Chondrocyte (in vitro differentiated cells): ENCODE data around the gene SAG. TPM values are rescaled to one million over a fixed set of nuclear protein-coding genes. Genes with fewer than 3 reads are reported as not detected.

Source experiments
- DNase-seq: peaks from one replicate; pipeline ENCODE4 v3.0.0; 2021; ENCODE audit warnings: mixed read lengths, low spot score
- H3K27ac Mint-ChIP-seq: one replicate; pipeline ENCODE4 v1.8.0; 2021; ENCODE audit warnings: mild to moderate bottlenecking, moderate library complexity, mixed read lengths; ENCODE audit not compliant: unreplicated experiment
- H3K27me3 Mint-ChIP-seq: 2 replicates; pipeline ENCODE4 v1.8.0; 2021; ENCODE audit warnings: low read depth, mixed read lengths
- H3K36me3 Mint-ChIP-seq: 2 replicates; pipeline ENCODE4 v1.8.0; 2021; ENCODE audit warnings: low read depth, mixed read lengths
- H3K4me1 Mint-ChIP-seq: 2 replicates; pipeline ENCODE4 v1.8.0; 2021; ENCODE audit warnings: low read depth, mild to moderate bottlenecking, mixed read lengths
- H3K4me3 Mint-ChIP-seq: one replicate; pipeline ENCODE4 v1.8.0; 2021; ENCODE audit warnings: mild to moderate bottlenecking, moderate library complexity, mixed read lengths; ENCODE audit not compliant: unreplicated experiment
- H3K9me3 Mint-ChIP-seq: 2 replicates; pipeline ENCODE4 v1.8.0; 2021; ENCODE audit warnings: low read depth, mixed read lengths
- CTCF ChIP-seq: fragments of 200-600 bp; sonication (generic); IDR thresholded peaks from 2 replicates; pipeline ENCODE4 v1.5.0; 2021; ENCODE audit warnings: antibody characterized with exemption, mild to moderate bottlenecking, moderate library complexity
- total RNA-seq: library from RNA; stranded (reverse); gene quantifications from 3 replicates; pipeline ENCODE4 v1.2.1, GENCODE V29; 2021

The SAG gene
- total RNA-seq, 1 donor from 2014 or later: not detected

- H3K4me3 Mint-ChIP-seq: peak overlapping the region; percentile 81
- DNase-seq: no peak
- TF ChIP-seq CTCF: no peak
- H3K4me1 Mint-ChIP-seq: peaks cover 73% of the 10 kb centered on the region
- H3K27ac Mint-ChIP-seq: no peak overlapping the region
- H3K9me3 Mint-ChIP-seq: no peaks in the 10 kb centered on the region
- H3K27me3 Mint-ChIP-seq: no peaks in the 10 kb centered on the region
- no peaks in the 10 kb centered on the region for H3K36me3 Mint-ChIP-seq
These were observed 45.6 kb downstream of the SAG start for GRCh38 chr2:233353101-233353768.

GRCh38 chr2:233353769-233354499 is 46.3 kb downstream of the SAG start, which contains the start of gene DGKD:
DGKD (plus strand) TSS chr2:233354494; CDS start chr2:233354519, 25 bp downstream.
- Mint-ChIP-seq H3K27me3 (no peaks in the 10 kb centered on the region), H3K9me3 (no peaks in the 10 kb centered on the region), H3K4me1 (peaks cover 80% of the 10 kb centered on the region), H3K4me3 (peak within 1 kb of the TSS; percentile 81), H3K36me3 (no peaks in the 10 kb centered on the region), H3K27ac (peak within 1 kb of the TSS; percentile 83)
- no peak for DNase-seq
- peak; percentile 63 for TF ChIP-seq CTCF

- no peaks in the 10 kb centered on the region for H3K9me3 Mint-ChIP-seq
- peak overlapping the region; percentile 39 for H3K4me3 Mint-ChIP-seq
- H3K27ac Mint-ChIP-seq: no peak overlapping the region
- no peaks in the 10 kb centered on the region for H3K27me3 Mint-ChIP-seq
- no peak for DNase-seq
- no peaks in the 10 kb centered on the region for H3K36me3 Mint-ChIP-seq
- peak; percentile 23 for TF ChIP-seq CTCF
- H3K4me1 Mint-ChIP-seq: peaks cover 80% of the 10 kb centered on the region
These were observed 46.9 kb downstream of the SAG start for GRCh38 chr2:233354500-233354924.

DNA sequence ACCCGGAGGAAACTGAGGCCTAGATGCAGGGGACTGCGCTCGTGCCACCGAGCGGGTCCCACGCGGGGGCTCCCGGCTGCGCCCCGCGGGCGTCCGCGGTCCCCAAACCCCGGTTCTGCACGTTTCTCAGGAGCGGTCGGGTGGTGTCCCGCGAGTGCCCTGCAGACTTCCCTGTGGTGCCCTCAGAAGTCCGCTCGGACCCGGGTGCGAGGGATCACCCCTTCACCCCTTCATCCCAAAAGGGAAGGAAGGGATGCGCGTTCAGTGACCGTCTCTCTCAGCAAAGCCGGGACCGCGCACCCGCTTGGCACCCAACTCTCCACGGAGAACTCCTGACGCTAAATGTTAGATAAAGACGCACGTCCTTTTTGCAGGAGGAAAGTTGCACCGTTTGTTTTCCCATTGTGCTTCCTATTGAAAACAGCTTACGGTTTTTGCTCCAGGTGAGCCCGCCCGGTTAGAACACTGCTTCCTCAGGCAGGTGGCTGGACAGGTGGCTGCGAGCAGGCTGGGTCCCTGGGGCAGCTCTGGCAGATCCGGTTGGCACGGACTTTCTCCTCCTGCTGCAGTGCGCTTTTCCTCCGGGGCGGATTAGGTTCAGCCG is 47.5 kb downstream of the SAG start:
- peak overlapping the region; percentile 80 for H3K4me3 Mint-ChIP-seq
- H3K9me3 Mint-ChIP-seq: no peaks in the 10 kb centered on the region
- DNase-seq: no peak
- peak overlapping the region; percentile 42 for H3K27ac Mint-ChIP-seq
- no peaks in the 10 kb centered on the region for H3K36me3 Mint-ChIP-seq
- H3K27me3 Mint-ChIP-seq: no peaks in the 10 kb centered on the region
- peaks cover 81% of the 10 kb centered on the region for H3K4me1 Mint-ChIP-seq
- TF ChIP-seq CTCF: no peak

GRCh38 chr2:233355916-233356315 is 48.3 kb downstream of the SAG start:
- TF ChIP-seq CTCF: no peak
- Mint-ChIP-seq H3K4me3 (peak overlapping the region; percentile 80), H3K27me3 (no peaks in the 10 kb centered on the region), H3K4me1 (peaks cover 77% of the 10 kb centered on the region), H3K36me3 (no peaks in the 10 kb centered on the region), H3K27ac (no peak overlapping the region), H3K9me3 (no peaks in the 10 kb centered on the region)
- no peak for DNase-seq
